Neural cell (in vitro differentiated cells): Measurements from ENCODE around the gene SMCO2.

ENCODE experiments used
- CTCF ChIP-seq: fragments of 450-650 bp; IDR thresholded peaks from 2 replicates; pipeline ENCODE4 v1.5.1; 2014; ENCODE audit warnings: antibody characterized with exemption, mild to moderate bottlenecking, moderate library complexity; ENCODE audit not compliant: poor library complexity, severe bottlenecking
- EP300 ChIP-seq: fragments of 450-650 bp; conservative IDR thresholded peaks from 2 replicates; pipeline ENCODE4 v1.6.1; 2014; ENCODE audit warnings: antibody characterized with exemption, mild to moderate bottlenecking, moderate library complexity; ENCODE audit not compliant: poor library complexity, severe bottlenecking
- EZH2 ChIP-seq: fragments of 200-600, 300-800 bp; shearing (Covaris generic), sonication (generic); IDR thresholded peaks from 2 replicates; pipeline ENCODE4 v1.6.1; 2014; ENCODE audit warnings: antibody characterized with exemption, low read length, borderline replicate concordance, mild to moderate bottlenecking; ENCODE audit not compliant: insufficient read depth, poor library complexity, severe bottlenecking
- MXI1 ChIP-seq: fragments of 450-650 bp; conservative IDR thresholded peaks from 2 replicates; pipeline ENCODE4 v1.6.1; 2014; ENCODE audit warnings: antibody characterized with exemption, mild to moderate bottlenecking; ENCODE audit not compliant: poor library complexity, severe bottlenecking
- REST ChIP-seq: IDR thresholded peaks from 2 replicates; pipeline ENCODE4 v1.6.1; 2012; ENCODE audit warnings: borderline replicate concordance
- TAF1 ChIP-seq: IDR thresholded peaks from 2 replicates; pipeline ENCODE4 v1.6.1; 2012; ENCODE audit warnings: low read depth

GRCh38 chr12:27502021-27502435 is 55.5 kb downstream of the SMCO2 start:
- no peak for TF ChIP-seq CTCF
- no peak for TF ChIP-seq MXI1
- no peak for TF ChIP-seq REST
- no peak for TF ChIP-seq EP300
- TF ChIP-seq TAF1: no peak
- no peak for TF ChIP-seq EZH2
